HL-60/S4 treated with retinoic acid at 250 ng/mL for 4 days and 3 days (cell line): ENCODE data around the gene SEMA4D.
"Not testable (repeated sequence)": the region's sequence is repeated elsewhere in the genome, so short reads cannot be mapped to it uniquely, and the experiment has no call there.

Experiments used
- in situ Hi-C: fragments of 300-500 bp; cut with MboI; formaldehyde crosslinking; loops from 2 replicates; pipeline ENCODE4 v1.7.0; 2022; ENCODE audit warnings: low sequenced_read_pairs

Gene SEMA4D

GRCh38 chr9:89379031-89379430 is 118.9 kb downstream of the SEMA4D start:
- in situ Hi-C loops: no loop called here

GRCh38 chr9:89378541-89378940 is 119.4 kb downstream of the SEMA4D start:
- in situ Hi-C loops: no loop called here

DNA sequence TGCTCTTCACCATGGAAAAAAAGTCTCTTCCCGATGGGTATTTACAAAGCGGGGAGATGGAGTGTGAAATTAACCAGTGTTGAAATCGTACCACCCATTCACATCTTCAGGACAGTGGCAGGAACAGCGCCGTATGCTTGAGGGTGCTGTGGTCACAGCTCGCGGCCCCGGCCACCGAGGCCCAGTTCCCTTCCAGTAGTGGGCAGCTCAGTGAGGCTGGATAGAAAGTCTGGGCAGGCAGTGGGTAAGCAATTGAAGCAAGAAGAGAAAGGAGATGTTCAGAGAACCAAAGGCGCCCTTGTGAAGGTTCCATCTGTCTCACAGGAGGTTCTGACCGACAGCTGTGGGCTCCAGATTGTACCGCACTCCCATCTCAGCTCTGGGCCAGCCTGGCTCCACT is 120.5 kb downstream of the SEMA4D start:
- in situ Hi-C loops: no loop called here

- in situ Hi-C loops: no loop called here
Observed at GRCh38 chr9:89376741-89377351, 121.1 kb downstream of the SEMA4D start.

DNA sequence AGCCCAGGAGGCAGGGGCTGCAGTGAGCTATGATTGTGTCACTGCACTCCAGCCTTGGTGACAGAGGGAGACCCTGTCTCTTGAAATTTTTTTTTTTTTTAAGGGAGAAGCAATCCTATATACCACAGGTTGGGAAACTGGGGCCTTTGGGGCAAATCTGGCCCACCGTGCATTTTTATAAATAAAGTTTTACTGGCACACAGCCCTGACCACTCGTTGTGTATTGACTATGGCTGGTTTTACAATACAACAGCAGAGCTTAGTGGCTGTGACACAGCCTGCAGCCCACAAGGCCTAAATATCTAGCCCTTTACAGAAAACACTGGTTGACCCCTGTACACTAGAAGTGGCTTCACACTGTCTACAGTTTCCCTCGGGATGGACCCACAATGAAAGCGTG is 121.6 kb downstream of the SEMA4D start:
- in situ Hi-C loops: no loop called here

GRCh38 chr9:89375191-89375760 is 122.6 kb downstream of the SEMA4D start:
- in situ Hi-C loops: no loop called here

DNA sequence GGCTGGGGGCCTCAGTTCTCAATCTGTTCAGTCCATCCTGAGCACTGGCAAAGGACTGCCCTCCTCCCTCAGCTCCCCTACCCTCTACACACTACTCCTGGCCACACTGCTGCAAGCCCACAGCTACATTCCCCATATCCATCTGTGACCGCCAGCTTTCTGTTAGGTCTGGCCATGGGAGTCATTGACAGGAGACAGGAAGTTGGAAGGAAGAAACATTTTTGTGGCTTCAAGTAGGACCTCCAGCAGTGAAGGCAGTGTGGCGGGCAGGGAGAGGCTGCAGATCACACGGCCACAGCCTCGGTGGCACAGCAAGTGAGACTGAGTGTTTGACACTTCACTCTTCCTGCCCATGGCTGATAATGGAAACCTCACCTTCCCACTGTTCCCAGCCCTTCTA is 123.7 kb downstream of the SEMA4D start:
- in situ Hi-C loops: no loop called here

- in situ Hi-C loops: no loop called here
Observed at GRCh38 chr9:89372979-89373378, 124.9 kb downstream of the SEMA4D start.

DNA sequence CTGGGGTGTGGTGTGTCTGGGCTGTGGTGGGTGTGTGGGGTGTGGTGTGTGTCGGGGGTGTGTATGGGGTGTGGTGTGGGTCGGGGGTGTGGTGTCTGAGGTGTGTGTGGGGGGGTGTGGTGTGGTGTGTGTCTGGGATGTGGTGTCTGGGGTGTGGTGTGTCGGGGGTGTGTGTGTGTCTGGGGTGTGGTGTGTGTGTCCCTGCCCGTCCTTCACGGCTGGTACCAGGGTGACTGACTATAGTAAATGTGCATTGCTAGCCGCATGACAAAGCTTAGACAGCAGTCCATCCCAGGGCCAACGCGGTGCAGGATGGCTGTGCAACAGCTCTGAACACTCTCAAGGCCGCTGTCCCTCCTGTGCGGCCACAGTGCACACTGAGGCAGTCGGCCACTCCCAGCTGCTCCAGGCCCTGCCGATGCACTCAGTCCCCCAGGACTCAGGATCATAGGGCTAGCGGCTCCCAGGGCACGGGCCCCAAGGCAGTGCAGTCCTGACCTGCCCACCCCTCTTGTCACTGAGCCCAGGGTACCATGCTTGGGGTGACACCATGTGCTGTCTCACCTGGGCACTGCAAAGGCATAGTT is 125.6 kb downstream of the SEMA4D start:
- in situ Hi-C loops: no loop called here

DNA sequence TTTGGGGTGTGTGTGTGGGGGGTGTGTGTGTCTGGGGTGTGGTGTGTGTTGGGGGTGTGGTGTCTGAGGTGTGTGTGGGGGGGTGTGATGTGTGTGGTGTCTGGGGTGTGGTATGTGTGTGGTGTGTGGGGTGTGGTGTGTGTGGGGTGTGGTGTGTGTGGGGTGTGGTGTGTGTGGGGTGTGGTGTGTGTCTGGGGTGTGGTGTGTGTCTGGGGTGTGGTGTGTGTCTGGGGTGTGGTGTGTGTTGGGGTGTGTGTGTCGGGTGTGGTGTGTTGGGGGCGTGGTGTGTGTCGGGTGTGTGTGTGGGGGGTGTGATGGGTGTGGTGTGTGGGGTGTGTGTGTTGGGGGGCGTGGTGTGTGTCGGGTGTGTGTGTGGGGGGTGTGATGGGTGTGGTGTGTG is 126.1 kb downstream of the SEMA4D start:
- in situ Hi-C loops: not testable (repeated sequence)

DNA sequence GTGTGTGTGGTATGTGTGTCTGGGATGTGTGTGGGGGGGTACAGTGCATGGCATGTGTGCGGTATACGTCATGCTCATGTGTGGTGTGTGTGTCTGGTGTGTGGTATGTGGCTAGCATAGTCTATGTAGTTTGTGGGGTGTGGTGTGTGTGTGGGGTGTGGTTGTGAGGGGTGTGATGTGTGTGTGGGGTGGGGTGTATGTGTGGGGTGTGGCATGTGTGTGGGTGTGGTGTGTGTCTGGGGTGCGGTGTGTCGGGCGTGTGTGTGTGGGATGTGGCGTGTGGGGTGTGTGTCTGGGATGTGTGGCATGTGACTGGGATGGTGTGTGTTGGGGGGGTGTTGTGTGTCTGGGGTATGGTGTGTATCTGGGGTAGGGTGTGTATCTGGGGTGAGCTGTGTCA is 127.3 kb downstream of the SEMA4D start:
- in situ Hi-C loops: no loop called here

DNA sequence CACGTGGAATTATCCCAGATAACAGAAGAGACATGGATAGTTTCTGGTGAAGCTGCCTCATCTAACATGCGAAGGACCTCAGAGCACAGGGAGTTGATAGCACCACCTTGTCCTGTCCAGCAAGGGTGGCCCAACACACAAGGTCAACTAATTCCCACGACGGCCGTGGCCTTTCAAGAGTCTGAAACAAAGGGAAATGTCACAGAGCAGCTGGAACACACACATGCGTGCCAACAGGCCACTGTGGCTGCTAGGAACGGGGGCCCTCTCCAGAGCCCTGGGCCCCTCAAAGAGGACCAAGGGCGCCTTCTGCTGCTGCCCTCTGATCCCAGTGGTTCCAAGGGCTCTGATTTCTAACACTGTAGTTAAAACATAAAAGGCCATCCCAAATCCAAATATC is 128.9 kb downstream of the SEMA4D start:
- in situ Hi-C loops: no loop called here

DNA sequence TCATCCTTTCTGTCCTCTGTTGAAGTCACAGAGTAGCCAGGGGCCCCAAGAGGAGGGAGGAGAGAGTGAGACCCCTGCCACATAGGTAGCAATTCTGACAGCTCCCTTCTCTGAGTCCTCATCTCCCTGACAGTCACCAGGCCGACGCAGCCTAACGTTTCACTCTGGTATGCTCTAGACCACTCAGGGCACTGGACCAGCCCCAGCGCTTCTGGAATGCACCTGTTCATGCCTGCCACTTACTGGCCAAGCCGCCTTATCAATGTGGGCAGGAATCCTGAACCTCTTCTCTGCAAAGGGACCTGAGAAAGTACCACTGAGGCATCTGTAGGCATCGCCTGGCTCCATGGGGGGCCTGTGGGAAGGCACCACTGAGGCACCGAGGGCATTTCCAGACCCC is 129.4 kb downstream of the SEMA4D start:
- in situ Hi-C loops: no loop called here

DNA sequence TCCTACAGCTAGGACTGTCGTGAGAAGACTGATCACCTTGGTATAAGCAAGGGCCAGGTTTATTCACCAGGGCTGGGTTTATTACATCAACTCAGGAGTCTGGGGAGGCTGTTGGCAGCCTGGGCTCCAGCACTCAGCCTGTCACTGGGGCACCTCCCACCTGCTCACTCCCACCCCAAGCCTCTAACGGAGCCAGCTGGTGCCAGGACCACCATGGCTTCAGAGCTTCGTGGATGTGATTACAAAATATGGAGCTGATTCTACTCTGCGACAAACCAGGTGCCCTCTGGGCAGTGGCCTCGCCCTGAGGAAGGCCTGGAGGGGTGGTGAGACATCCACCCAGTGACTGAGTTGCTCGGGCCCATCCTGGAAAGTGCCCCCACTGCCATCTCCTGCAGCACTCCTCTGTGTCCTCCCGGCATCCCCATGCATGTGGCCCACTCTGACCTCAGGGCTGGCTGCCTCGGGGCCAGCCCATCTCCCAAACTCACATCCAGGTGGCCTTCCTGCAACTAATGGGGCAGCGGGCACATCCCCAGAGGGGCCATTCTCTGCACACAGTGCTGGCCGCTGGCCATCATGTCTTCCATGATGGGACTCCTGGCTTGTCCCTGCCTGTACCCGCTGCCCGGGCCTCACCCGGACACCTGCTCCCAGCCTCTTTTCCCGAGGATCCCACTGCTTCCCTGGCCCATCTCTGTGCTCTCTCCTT is 130.0 kb downstream of the SEMA4D start:
- in situ Hi-C loops: no loop called here

DNA sequence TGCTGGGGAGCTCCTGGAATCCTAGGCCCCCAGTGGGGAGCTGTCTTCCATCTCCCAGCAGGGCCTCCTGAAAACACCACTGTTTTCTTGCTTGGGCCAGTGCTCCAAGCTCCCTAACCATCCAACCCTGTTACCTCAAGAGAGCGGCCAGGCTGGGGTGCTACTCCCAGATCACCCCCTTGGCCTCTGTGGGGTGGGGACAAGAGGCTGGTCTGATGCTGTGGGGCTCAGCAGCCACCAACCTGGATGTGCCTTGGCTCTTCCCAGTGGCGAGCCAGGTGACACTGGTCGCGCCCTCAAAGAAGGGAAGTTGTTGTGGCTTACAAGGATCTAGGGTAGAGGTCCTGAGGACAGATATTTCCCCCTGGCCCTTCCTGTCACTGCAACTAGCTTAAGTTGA is 130.6 kb downstream of the SEMA4D start:
- in situ Hi-C loops: no loop called here

- in situ Hi-C loops: no loop called here
Observed at GRCh38 chr9:89366711-89367110, 131.2 kb downstream of the SEMA4D start.

DNA sequence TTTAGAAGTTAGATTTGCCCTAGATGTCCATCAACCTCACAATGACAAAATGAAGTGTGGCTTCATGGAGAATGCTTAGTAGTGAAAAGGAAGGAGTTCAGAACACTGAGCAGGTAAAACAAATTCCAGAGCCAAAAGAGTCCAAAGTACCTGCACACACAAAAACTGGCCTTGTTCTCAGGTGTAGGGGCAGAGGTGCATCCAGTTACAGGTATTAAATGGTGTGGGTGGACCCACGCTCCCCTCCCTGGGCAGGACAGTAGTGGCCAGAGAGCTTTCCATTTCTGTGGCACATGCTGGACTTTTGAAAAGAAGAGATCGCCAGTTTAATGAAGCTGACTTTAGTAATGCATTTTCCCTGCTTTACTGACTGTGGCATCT is 132.4 kb downstream of the SEMA4D start:
- in situ Hi-C loops: no loop called here

DNA sequence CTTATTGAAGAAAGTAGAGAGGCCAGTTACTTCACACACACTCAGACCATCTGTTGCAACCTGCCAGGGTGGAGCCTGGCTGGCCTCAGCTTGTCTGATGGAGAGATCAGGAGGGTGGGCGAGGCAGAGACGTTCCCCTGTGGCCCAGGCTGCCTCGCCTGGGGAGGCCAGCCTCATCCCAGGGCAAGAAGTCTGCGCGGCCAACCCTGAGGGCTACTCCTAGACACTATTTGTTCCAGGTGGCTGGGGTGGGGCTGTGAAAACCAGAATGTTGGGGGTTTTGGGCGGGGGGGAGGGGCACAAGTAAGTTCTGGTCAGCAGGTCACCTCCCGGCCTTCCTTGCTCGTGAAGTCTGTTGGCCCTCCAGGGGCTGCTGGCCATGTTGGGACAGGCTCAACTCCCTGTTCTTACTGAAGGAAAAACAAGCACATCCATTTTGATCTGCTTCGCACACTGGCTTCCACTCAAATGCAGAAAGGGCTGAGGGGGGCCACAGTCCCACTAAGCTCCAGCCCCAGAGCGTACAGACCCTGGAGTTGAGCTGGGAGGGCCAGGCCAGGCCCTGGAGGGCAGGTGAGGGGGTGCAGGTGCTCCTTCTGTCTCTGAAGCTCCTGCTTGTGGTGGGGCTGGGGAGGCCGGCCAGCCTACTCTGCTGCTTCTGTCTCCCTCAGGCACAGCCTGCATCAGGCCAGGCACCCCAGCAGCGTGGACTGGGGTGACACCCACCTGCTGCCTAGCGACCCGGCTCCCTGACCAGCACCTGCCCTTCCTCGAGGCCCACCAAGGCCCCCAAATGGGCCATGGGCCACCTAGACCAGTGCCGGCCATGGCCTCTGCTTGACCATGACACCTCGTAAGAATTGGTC is 133.0 kb downstream of the SEMA4D start:
- in situ Hi-C loops: no loop called here

DNA sequence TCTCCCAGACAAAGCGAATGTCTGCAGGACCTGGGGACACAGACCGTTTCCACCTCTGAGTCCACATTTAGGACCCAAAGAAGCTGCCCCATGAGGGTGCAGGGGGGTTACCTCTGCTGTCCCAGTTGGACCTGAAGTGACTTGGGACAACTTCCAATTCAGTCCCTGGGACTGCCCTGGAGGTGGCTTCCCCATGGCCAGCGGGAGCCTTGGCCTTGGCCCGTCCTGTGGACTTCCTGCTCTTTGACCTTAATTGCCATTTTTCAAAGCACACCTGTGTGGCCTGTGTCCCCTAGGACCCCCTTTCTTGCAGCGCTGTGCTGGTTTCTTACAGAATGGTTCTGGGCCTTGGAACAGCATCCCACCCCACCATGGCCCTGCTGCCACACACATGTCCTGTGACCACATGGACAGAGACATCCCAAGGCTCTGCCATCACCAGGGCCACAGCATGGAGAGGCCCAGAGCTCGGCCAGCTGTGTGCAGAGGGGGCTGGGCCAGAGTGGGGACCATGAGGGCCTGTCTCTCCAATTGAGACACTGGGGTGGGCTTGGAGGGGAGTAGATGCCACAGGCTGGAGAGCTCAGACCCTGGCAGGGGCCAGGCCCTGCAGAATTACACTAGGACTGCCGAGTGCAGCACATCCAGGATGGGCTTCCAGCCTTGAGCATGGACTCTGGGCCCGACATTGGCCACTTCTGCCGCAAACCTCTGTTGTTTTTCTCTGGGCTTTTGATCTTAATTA is 133.8 kb downstream of the SEMA4D start:
- in situ Hi-C loops: no loop called here

DNA sequence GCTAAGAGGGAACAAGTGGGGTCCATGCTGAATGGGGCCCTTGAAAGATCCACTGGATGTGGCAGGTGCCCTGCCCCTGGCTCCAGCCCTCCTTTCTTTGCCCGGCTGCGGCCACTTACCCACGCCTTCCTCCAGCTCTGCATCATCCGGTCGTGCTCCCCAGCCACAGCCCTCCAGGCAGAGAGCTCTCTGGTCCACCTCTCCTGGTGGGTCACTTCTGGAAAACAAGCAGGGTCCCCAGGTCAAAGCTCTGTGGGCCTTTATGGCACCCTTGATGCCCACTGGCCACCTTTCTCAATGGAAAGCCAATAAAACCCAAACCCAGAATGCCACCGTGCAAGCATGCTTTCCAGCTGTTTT is 134.6 kb downstream of the SEMA4D start:
- in situ Hi-C loops: no loop called here
